NCI-H1105 treated with DMSO at 0.1 percent for 48 hours (cell line): ENCODE data around the gene ZBTB8A.
"Not testable (repeated sequence)": the region's sequence is repeated elsewhere in the genome, so short reads cannot be mapped to it uniquely, and the experiment has no call there.

Source experiments
- DNase-seq: peaks from one replicate; lab custom pipeline; 2025; lab: John Stamatoyannopoulos, UW

The ZBTB8A gene

GRCh38 chr1:32539584-32540571, 651 bp downstream of the ZBTB8A start:
- peak; percentile 46 for DNase-seq

GRCh38 chr1:32540605-32541004, 1.4 kb downstream of the ZBTB8A start:
- peak; percentile 59 for DNase-seq

- no peak for DNase-seq
Measured at GRCh38 chr1:32541064-32541566, 1.9 kb downstream of the ZBTB8A start.

GRCh38 chr1:32546611-32547010, 7.4 kb downstream of the ZBTB8A start:
- no peak for DNase-seq

- no peak for DNase-seq
Measured at GRCh38 chr1:32549616-32550015, 10.4 kb downstream of the ZBTB8A start.

- no peak for DNase-seq
Measured at GRCh38 chr1:32554288-32554687, 15.1 kb downstream of the ZBTB8A start.

GRCh38 chr1:32557035-32557434, 17.8 kb downstream of the ZBTB8A start:
- not testable (repeated sequence) for DNase-seq

GRCh38 chr1:32557812-32558211, 18.6 kb downstream of the ZBTB8A start:
- no peak for DNase-seq

GRCh38 chr1:32568929-32569328, 29.7 kb downstream of the ZBTB8A start:
- no peak for DNase-seq

- no peak for DNase-seq
Measured at GRCh38 chr1:32580348-32581017, 41.3 kb downstream of the ZBTB8A start.

GRCh38 chr1:32592943-32593342, 53.7 kb downstream of the ZBTB8A start:
- no peak for DNase-seq

GRCh38 chr1:32600034-32600433, 60.8 kb downstream of the ZBTB8A start:
- no peak for DNase-seq

- no peak for DNase-seq
Measured at GRCh38 chr1:32605711-32606424, 66.6 kb downstream of the ZBTB8A start.

GRCh38 chr1:32606565-32607371, 67.5 kb downstream of the ZBTB8A start:
- no peak for DNase-seq

GRCh38 chr1:32609180-32609579, 70.0 kb downstream of the ZBTB8A start:
- no peak for DNase-seq

- DNase-seq = no peak
Measured at GRCh38 chr1:32611859-32612188, 72.6 kb downstream of the ZBTB8A start.

- DNase-seq = peak; percentile 84
Measured at GRCh38 chr1:32612189-32612881, 73.1 kb downstream of the ZBTB8A start.

GRCh38 chr1:32613472-32613871, 74.2 kb downstream of the ZBTB8A start:
- DNase-seq = no peak

- no peak for DNase-seq
Measured at GRCh38 chr1:32618673-32619221, 79.5 kb downstream of the ZBTB8A start.

- DNase-seq = no peak
Measured at GRCh38 chr1:32619701-32620485, 80.7 kb downstream of the ZBTB8A start.
